Measurements from ENCODE around the gene CMTM2. TPM values are rescaled to one million over a fixed set of nuclear protein-coding genes. Genes with fewer than 3 reads are reported as not detected.

Gene CMTM2
- total and polyA plus RNA-seq, 9 of the 15 experiments (the other 6 are each of a cell fraction or from before 2014, with no cell fraction given): not detected

DNA sequence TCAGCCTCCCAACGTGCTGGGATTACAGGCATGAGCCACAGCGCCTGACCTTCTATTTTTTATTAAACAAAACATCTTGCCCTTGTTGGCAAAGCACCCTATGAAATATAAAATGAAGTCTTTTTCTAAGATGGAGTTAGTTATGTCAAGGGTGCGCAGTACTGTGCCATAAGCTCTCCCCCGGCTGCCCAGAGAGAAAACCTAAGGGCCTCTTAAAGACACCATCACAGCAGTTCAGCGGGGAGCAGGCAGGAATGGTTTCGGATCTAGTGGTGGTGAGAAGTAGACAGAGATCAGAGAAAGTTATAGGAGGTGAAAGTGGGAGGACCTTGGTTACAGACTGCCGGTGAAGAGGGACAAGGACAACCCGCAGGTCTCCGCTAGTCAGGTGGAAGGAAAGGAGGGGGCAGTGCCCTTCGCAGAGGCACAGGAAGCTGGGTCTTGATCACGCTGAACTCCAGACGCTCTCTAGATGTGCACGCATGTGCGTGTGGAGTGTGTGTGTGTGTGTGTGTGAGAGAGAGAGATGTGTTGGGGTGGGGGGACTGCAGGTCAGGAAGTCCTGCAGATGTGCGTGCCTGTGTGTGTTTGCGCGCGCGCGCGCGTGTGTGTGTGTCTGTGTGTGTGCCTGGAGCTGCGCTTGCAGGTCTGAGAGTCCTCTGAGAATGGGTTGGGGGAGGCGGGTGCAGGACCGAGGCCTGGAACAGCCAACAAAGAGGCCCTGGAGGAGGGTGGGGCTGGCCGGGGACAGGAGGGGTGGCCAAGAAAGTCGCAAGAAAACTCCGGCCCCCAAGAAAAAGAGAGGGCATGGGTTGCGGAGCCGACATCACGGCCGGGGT, 24.5 kb downstream of the CMTM2 start (continued):
- TF ChIP-seq, protein P1, sequence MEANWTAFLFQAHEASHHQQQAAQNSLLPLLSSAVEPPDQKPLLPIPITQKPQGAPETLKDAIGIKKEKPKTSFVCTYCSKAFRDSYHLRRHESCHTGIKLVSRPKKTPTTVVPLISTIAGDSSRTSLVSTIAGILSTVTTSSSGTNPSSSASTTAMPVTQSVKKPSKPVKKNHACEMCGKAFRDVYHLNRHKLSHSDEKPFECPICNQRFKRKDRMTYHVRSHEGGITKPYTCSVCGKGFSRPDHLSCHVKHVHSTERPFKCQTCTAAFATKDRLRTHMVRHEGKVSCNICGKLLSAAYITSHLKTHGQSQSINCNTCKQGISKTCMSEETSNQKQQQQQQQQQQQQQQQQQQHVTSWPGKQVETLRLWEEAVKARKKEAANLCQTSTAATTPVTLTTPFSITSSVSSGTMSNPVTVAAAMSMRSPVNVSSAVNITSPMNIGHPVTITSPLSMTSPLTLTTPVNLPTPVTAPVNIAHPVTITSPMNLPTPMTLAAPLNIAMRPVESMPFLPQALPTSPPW (CRISPR knock-in tag; IDR thresholded peaks at IDR 0.05): no peak
- TF ChIP-seq ZNF780A (CRISPR knock-in tag; IDR thresholded peaks at IDR 0.05) (no peak), ZNF830 (CRISPR knock-in tag; IDR thresholded peaks at IDR 0.05) (no peak), BDP1 (IDR thresholded peaks at IDR 0.05; ENCODE audit: insufficient read depth, insufficient read length) (no peak), ESRRB (CRISPR knock-in tag; IDR thresholded peaks at IDR 0.05; ENCODE audit: borderline replicate concordance) (no peak), RBM25 (IDR thresholded peaks at IDR 0.05; ENCODE audit: low read depth, low read length, severe bottlenecking) (no peak), ZNF133 (CRISPR knock-in tag; IDR thresholded peaks at IDR 0.05) (no peak), FOS (IDR thresholded peaks at IDR 0.05; ENCODE audit: extremely low read depth, insufficient read length) (no peak), ZNF77 (CRISPR knock-in tag; IDR thresholded peaks at IDR 0.05) (no peak), CSDE1 (IDR thresholded peaks at IDR 0.05) (no peak), MYBL2 (IDR thresholded peaks at IDR 0.05; ENCODE audit: low read depth) (no peak), MYBL2 (CRISPR knock-in tag; IDR thresholded peaks at IDR 0.05; ENCODE audit: borderline replicate concordance) (no peak), TSC22D4 (tag; IDR thresholded peaks at IDR 0.05) (no peak)
- TF ChIP-seq, protein P2, sequence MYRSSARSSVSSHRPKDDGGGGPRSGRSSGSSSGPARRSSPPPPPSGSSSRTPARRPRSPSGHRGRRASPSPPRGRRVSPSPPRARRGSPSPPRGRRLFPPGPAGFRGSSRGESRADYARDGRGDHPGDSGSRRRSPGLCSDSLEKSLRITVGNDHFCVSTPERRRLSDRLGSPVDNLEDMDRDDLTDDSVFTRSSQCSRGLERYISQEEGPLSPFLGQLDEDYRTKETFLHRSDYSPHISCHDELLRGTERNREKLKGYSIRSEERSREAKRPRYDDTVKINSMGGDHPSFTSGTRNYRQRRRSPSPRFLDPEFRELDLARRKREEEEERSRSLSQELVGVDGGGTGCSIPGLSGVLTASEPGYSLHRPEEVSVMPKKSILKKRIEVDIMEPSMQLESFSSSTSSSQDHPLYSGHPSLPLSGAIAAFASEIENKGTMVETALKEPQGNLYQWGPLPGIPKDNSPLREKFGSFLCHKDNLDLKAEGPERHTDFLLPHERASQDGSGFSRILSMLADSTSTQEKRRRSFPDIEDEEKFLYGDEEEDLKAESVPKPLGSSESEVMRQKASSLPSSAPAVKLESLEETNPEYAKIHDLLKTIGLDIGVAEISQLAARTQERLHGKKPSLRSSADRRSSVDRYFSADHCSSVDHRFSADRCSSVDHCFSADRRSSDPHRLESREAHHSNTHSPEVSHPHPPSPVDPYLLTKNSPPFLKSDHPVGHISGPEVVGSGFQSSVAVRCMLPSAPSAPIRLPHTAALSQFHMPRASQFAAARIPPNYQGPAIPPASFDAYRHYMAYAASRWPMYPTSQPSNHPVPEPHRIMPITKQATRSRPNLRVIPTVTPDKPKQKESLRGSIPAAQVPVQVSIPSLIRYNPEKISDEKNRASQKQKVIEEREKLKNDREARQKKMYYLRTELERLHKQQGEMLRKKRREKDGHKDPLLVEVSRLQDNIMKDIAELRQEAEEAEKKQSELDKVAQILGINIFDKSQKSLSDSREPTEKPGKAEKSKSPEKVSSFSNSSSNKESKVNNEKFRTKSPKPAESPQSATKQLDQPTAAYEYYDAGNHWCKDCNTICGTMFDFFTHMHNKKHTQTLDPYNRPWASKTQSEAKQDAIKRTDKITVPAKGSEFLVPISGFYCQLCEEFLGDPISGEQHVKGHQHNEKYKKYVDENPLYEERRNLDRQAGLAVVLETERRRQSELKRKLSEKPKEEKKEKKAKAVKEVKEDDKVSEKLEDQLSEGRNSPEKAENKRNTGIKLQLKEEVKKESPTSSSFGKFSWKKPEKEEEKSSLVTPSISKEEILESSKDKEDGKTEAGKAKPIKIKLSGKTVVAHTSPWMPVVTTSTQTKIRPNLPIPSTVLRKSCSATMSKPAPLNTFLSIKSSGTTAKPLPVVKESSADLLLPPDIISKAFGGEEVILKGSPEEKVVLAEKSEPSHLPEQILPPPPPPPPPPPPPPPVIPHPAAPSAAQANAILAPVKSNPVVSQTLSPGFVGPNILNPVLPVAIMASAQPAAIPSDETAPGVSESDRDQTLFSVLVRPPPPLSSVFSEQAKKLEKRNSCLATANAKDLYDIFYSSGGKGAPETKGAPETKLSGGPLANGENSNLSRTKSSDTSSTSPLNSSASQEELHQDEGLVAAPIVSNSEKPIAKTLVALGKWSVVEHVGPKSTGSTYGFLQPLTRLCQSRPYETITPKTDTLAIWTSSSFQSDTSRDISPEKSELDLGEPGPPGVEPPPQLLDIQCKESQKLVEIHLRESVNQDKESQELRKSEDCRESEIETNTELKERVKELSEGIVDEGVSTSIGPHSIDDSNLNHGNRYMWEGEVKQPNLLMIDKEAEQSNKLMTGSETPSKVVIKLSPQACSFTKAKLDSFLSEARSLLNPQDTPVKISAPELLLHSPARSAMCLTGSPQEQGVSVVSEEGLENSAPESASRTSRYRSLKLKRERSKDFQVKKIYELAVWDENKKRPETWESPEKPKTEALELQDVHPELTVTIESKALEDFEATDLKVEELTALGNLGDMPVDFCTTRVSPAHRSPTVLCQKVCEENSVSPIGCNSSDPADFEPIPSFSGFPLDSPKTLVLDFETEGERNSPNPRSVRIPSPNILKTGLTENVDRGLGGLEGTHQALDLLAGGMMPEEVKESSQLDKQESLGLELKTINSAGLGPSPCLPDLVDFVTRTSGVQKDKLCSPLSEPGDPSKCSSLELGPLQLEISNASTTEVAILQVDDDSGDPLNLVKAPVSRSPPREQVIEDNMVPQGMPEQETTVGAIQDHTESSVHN (IDR thresholded peaks at IDR 0.05; ENCODE audit: borderline replicate concordance in 1 of 2, low read depth in 1 of 2): no peak
- TF ChIP-seq, protein P3, sequence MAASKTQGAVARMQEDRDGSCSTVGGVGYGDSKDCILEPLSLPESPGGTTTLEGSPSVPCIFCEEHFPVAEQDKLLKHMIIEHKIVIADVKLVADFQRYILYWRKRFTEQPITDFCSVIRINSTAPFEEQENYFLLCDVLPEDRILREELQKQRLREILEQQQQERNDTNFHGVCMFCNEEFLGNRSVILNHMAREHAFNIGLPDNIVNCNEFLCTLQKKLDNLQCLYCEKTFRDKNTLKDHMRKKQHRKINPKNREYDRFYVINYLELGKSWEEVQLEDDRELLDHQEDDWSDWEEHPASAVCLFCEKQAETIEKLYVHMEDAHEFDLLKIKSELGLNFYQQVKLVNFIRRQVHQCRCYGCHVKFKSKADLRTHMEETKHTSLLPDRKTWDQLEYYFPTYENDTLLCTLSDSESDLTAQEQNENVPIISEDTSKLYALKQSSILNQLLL (CRISPR knock-in tag; IDR thresholded peaks at IDR 0.05; ENCODE audit: borderline replicate concordance): no peak

Measured in K562 (cell line).